Measurements from ENCODE around the gene SEC14L1.

Gene SEC14L1

DNA sequence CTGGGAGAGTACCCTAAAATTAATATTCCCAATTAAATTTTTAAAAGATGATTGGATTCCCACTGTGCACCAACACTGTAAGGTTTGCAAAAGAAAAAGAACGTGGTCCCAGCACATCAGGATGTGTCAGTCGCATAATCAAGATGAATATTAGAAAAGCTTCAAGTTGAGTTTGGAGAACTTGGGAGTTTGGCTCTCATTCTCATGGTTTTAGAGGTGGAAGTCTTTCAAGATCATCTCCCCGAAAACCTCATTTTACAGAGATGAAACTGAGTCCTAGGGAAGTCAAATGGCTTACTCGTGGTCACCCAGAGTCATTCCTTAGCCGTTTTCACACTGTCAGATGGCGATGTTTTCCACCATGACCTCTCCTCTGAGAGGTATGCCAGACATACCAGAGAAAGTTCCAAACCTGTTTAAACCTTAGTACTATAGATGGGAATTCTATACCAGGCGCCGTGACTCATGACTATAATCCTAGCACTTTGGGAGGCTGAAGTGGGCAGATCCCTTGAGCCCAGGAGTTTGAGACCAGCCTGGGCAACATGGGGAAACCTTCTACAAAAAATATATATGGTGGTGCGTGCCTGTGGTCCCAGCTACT is 1.2 kb downstream of the SEC14L1 start:
- TF ChIP-seq, protein P1, sequence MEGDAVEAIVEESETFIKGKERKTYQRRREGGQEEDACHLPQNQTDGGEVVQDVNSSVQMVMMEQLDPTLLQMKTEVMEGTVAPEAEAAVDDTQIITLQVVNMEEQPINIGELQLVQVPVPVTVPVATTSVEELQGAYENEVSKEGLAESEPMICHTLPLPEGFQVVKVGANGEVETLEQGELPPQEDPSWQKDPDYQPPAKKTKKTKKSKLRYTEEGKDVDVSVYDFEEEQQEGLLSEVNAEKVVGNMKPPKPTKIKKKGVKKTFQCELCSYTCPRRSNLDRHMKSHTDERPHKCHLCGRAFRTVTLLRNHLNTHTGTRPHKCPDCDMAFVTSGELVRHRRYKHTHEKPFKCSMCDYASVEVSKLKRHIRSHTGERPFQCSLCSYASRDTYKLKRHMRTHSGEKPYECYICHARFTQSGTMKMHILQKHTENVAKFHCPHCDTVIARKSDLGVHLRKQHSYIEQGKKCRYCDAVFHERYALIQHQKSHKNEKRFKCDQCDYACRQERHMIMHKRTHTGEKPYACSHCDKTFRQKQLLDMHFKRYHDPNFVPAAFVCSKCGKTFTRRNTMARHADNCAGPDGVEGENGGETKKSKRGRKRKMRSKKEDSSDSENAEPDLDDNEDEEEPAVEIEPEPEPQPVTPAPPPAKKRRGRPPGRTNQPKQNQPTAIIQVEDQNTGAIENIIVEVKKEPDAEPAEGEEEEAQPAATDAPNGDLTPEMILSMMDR (IDR thresholded peaks at IDR 0.05; ENCODE audit: low read depth, low read length), result no peak
- TF ChIP-seq, protein P2, sequence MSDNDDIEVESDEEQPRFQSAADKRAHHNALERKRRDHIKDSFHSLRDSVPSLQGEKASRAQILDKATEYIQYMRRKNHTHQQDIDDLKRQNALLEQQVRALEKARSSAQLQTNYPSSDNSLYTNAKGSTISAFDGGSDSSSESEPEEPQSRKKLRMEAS (IDR thresholded peaks at IDR 0.05; ENCODE audit: low read depth, low read length), result no peak
- no peak for TF ChIP-seq MYC (IDR thresholded peaks at IDR 0.05; ENCODE audit: low read depth, low read length)
- no peak for TF ChIP-seq POLR2A (IDR thresholded peaks at IDR 0.05; ENCODE audit: extremely low read depth, insufficient read length)
- no peak for DNase-seq (ENCODE audit: low read depth)
- peak overlapping the region; percentile 74 for H3K4me3 ChIP-seq (ENCODE audit: low read depth, low read length)

GRCh38 chr17:77142689-77143088 is 1.9 kb downstream of the SEC14L1 start:
- TF ChIP-seq, protein P1 (IDR thresholded peaks at IDR 0.05; ENCODE audit: low read depth, low read length), result no peak
- TF ChIP-seq MYC (IDR thresholded peaks at IDR 0.05; ENCODE audit: low read depth, low read length), result no peak
- no peak for TF ChIP-seq POLR2A (IDR thresholded peaks at IDR 0.05; ENCODE audit: extremely low read depth, insufficient read length)
- TF ChIP-seq, protein P2 (IDR thresholded peaks at IDR 0.05; ENCODE audit: low read depth, low read length), result no peak
- H3K4me3 ChIP-seq (ENCODE audit: low read depth, low read length), result no peak overlapping the region
- DNase-seq (ENCODE audit: low read depth), result no peak

DNA sequence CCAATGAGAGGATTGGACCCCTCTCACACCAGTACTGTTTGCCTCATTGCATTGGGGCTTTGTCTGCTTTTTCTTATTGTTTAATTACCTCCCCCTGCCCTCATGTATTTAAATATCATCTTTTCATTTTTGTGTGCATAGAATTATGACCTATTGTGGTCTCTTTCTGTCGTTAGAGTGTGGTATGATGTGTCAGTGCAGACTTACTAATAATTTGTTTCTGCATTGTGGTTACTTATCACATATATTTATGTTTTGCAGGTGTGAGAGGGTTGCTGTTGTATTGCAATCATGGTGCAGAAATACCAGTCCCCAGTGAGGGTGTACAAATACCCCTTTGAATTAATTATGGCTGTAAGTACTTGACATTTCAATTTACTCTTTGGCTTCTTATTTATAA is 2.5 kb downstream of the SEC14L1 start:
- no peak overlapping the region for H3K4me3 ChIP-seq (ENCODE audit: low read depth, low read length)
- TF ChIP-seq, protein P1 (IDR thresholded peaks at IDR 0.05; ENCODE audit: low read depth, low read length), result no peak
- TF ChIP-seq, protein P2 (IDR thresholded peaks at IDR 0.05; ENCODE audit: low read depth, low read length), result no peak
- no peak for TF ChIP-seq POLR2A (IDR thresholded peaks at IDR 0.05; ENCODE audit: extremely low read depth, insufficient read length)
- TF ChIP-seq MYC (IDR thresholded peaks at IDR 0.05; ENCODE audit: low read depth, low read length), result no peak
- no peak for DNase-seq (ENCODE audit: low read depth)

- no peak overlapping the region for H3K4me3 ChIP-seq (ENCODE audit: low read depth, low read length)
- no peak for DNase-seq (ENCODE audit: low read depth)
- TF ChIP-seq, protein P2 (IDR thresholded peaks at IDR 0.05; ENCODE audit: low read depth, low read length), result no peak
- TF ChIP-seq, protein P1 (IDR thresholded peaks at IDR 0.05; ENCODE audit: low read depth, low read length), result no peak
- TF ChIP-seq MYC (IDR thresholded peaks at IDR 0.05; ENCODE audit: low read depth, low read length) (no peak), POLR2A (IDR thresholded peaks at IDR 0.05; ENCODE audit: extremely low read depth, insufficient read length) (no peak)
These were observed 3.5 kb downstream of the SEC14L1 start for GRCh38 chr17:77144227-77144626.

DNA sequence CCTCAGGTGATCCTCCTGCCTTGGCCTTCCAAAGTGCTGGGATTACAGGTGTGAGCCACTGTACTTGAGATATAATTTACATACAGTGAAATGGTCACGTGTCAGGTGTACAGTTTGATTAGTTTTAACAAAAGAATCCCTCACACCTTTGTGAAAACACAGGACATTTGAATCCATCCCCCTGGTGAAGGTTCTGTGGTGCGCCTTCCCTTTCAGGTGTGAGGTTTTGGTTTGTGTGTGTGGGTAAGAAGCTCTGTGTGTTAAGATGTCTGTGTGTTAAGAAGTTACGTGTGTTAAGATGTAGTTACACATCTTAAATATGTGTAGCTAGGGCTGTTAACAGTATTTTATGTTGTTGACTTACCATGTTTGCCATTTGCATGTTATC is 4.4 kb downstream of the SEC14L1 start:
- TF ChIP-seq, protein P1 (IDR thresholded peaks at IDR 0.05; ENCODE audit: low read depth, low read length), result no peak
- TF ChIP-seq POLR2A (IDR thresholded peaks at IDR 0.05; ENCODE audit: extremely low read depth, insufficient read length) (no peak), MYC (IDR thresholded peaks at IDR 0.05; ENCODE audit: low read depth, low read length) (no peak)
- TF ChIP-seq, protein P2 (IDR thresholded peaks at IDR 0.05; ENCODE audit: low read depth, low read length), result no peak
- no peak for DNase-seq (ENCODE audit: low read depth)
- H3K4me3 ChIP-seq (ENCODE audit: low read depth, low read length), result no peak overlapping the region

Data from NB4 (cell line).